ENCODE measurements around the gene ASB16.

DNA sequence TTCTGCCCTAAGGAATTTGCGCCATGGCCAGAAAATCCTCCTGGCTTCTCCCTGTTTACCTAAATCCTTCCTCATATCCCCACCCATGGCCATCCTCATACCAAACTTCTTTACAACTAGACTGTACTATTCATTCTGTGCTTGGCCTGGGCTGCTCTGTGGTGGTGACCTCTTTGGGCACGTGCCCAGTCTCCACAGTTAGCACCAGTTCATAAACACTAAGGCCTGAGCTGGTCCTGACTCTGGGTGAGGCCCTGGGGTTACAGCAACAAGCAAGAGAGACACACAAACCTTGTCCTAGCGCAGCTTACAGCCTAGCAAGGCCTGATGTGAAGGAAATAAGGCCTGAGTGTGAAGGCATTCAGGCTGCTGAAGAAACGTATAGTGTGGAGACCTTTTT, 32.3 kb downstream of the ASB16 start:
- TF ChIP-seq, protein P1, sequence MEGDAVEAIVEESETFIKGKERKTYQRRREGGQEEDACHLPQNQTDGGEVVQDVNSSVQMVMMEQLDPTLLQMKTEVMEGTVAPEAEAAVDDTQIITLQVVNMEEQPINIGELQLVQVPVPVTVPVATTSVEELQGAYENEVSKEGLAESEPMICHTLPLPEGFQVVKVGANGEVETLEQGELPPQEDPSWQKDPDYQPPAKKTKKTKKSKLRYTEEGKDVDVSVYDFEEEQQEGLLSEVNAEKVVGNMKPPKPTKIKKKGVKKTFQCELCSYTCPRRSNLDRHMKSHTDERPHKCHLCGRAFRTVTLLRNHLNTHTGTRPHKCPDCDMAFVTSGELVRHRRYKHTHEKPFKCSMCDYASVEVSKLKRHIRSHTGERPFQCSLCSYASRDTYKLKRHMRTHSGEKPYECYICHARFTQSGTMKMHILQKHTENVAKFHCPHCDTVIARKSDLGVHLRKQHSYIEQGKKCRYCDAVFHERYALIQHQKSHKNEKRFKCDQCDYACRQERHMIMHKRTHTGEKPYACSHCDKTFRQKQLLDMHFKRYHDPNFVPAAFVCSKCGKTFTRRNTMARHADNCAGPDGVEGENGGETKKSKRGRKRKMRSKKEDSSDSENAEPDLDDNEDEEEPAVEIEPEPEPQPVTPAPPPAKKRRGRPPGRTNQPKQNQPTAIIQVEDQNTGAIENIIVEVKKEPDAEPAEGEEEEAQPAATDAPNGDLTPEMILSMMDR (conservative IDR thresholded peaks at IDR 0.05 in 1 of 2, IDR thresholded peaks at IDR 0.05 in 1 of 2; ENCODE audit: low read depth in 1 of 2, low read length in 2 of 2) = no peak
- TF ChIP-seq EZH2 (IDR thresholded peaks at IDR 0.05; ENCODE audit: low read length, missing control alignments) = no peak
